ENCODE measurements around the gene ZNF536.

DNA sequence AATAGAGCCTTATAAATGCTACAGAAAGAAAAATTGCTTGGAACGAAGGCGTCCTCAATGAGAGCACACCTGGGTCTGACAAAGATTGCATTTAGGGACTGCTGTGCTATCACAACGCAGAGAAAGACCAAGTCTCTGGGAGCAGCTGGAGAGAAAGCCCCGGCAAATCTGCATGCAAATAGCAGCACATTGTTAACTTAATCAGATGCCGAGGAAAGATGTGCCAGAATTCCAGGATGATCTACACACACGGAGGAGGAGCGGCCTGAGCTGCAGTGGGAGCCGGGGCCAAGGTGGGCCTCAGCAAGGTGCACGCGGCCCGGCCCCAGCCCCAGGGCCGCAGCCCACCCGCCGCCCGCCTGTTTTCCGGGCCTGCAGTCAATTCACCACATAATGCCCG, 1.4 kb downstream of the ZNF536 start:
- TF ChIP-seq, protein P1, sequence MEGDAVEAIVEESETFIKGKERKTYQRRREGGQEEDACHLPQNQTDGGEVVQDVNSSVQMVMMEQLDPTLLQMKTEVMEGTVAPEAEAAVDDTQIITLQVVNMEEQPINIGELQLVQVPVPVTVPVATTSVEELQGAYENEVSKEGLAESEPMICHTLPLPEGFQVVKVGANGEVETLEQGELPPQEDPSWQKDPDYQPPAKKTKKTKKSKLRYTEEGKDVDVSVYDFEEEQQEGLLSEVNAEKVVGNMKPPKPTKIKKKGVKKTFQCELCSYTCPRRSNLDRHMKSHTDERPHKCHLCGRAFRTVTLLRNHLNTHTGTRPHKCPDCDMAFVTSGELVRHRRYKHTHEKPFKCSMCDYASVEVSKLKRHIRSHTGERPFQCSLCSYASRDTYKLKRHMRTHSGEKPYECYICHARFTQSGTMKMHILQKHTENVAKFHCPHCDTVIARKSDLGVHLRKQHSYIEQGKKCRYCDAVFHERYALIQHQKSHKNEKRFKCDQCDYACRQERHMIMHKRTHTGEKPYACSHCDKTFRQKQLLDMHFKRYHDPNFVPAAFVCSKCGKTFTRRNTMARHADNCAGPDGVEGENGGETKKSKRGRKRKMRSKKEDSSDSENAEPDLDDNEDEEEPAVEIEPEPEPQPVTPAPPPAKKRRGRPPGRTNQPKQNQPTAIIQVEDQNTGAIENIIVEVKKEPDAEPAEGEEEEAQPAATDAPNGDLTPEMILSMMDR (conservative IDR thresholded peaks at IDR 0.05; ENCODE audit: low read depth, low read length) = no peak
- no peak for TF ChIP-seq EZH2 (IDR thresholded peaks at IDR 0.05; ENCODE audit: borderline replicate concordance, low read depth, low read length, poor library complexity, severe bottlenecking)
